Left colon (tissue), 2 donors: ENCODE results near the gene FOXP4. TPM values are rescaled to one million over a fixed set of nuclear protein-coding genes. Genes with fewer than 3 reads are reported as not detected.
A peak's percentile ranks its signal among the peaks of the same experiment; 100 is the strongest.

Source experiments
- ATAC-seq: fragments of 200-7000 bp; cut with Tn5 transposase; one replicate; pipeline ENCODE4 v1.9.1; 2020; ENCODE audit warnings: mild to moderate bottlenecking, moderate library complexity
- DNase-seq, 2 donors: peaks; one replicate each; pipeline ENCODE4 v3.0.0-alpha.2; 2020
- intact Hi-C, 2 donors: fragments of 100-400 bp; cut with DNase I in 1 of 2; cut with micrococcal nuclease in 1 of 2; formaldehyde crosslinking; loops; one replicate each; pipeline versions ENCODE4 v1.11.2 to v1.14.0; 2022; cut with DNase I, micrococcal nuclease
- total RNA-seq, 2 donors: library from RNA; stranded (reverse); fragmentation: NEBNext Ultra II Directional; extraction: Animal tissue kit (Norgen Biotek cat#: 25700); gene quantifications; one replicate each; pipeline ENCODE4 v1.2.1, GENCODE V29; 2021
- donor health status: DM: no; HTN: no; CAD: no.
- donor health status: DM: yes; HTN: yes; CAD: no.

Gene FOXP4
- total RNA-seq, 2 donors from 2014 or later = 38.6 to 39.4 TPM

DNA sequence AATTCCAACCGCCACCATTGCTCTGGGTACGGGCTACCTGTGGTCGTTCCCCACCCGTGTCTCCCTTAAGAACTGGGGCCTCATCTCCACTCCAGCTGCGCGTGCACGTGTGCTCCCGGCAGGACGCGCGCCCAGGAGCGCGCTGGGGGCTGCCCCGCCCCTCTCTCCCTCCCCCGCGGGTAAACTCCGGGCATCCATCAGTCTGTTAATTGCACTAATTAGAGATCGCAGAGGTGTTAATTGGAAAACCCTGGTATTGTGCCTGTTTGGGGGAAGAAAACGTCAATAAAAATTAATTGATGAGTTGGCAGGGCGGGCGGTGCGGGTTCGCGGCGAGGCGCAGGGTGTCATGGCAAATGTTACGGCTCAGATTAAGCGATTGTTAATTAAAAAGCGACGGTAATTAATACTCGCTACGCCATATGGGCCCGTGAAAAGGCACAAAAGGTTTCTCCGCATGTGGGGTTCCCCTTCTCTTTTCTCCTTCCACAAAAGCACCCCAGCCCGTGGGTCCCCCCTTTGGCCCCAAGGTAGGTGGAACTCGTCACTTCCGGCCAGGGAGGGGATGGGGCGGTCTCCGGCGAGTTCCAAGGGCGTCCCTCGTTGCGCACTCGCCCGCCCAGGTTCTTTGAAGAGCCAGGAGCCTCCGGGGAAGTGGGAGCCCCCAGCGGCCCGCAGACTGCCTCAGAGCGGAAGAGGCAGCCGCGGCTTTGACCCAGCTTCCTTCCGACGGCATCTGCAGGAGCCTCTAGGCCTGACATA lies 14.4 kb downstream of the FOXP4 start:
- ATAC-seq = peak; percentile 46
- DNase-seq = peak; percentile 63 to 73
- intact Hi-C loops = no loop called here

DNA sequence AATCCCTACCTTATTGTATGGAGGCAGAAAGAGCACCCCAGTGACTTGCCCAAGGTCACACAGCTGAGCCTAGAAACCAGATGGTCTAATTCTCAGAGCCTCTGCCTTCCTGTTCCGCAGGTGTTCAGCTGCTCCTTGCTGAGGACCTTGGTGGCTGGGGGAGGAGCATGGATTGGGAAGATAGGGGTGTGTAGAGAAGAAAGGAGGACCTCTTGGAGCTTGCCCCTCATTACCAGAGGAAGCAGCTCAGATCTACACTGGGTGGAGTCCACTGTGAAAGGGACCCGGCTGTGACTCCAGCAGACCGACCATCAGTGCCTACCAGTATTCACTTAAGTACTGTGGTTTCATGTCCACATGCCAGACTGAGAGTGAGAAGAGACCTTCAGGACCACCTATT lies 15.2 kb downstream of the FOXP4 start:
- intact Hi-C loops = no loop called here
- no peak for ATAC-seq
- DNase-seq = no peak

DNA sequence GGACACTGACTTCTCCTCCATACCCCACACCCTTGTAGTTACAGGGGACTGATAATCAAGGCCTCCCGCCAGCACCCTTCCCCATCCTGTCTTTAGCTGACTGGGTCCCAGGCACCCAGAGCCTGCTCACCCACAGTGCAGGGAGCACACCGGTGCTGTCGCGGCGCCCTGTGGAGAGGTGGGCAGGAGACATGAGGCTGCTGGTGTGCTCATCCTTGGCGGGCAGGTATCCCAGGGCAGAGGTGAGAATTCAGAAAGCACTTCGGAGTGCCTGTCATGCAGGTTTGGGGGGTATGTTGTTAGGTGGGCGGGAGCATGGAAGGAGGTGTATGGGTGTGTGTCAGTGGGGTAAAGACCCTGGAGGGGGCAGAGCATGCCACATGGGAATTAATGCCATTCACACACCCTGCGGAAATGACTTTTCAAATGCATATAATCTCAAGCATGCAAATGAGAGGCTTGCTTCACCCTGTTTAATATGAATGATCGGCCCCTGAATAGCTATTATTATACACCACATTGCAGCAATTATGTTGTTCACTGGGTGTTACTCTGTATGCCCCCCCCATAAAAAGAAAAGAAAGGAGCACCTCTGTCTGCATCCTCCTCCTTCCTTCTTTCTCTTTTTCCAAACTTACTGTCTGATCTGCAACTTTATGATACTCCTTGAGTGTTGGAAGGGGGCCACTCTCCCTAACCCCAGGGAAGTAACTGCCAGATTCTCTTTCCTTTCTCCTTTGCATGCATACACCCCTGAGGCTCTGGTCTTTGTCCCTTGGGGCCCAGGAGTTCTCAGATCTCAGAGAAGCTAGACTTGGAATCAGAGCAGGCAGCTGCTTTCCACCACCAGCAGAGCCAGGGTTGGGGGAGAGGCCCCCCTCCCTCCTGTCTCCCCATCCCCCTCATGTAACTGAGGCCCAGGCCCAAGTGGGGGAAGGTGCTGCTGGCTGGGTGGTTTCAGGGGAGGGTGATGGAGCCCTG lies 16.0 kb downstream of the FOXP4 start:
- intact Hi-C loops = no loop called here
- ATAC-seq (no peak), DNase-seq (no peak)

DNA sequence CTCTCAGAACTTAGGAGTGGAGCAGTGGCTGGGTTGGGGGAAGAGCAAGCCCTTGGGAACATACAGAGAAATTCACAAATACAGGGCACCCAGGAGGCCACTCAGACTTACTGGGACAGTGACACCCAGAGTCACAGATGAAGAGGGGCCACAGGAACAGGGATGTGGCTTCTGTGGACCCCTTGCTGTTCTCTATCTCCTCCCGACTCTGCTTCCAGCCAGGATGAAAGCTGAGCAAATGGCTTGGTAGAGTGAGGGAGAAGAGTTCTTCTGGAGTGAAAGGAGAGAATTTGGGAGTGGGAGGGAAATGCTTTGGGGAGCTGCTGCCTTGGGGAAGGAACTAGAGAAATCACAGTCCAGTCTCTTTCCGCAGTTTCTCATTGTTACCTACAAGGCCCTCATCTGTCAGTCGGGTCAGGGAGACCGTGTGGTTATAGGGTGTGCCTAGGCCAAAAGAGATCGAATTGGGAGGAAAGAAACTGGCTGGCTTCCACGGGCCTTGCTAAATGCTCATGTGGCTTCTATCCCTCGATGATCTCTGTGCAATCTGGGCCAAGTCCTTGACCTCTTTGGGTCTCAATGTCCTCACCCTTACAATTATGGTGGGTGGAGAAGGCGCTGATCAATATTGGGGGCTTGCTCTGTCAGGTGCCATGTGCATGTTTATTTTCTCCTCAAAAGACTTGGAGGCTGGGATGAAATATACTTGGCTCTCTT lies 17.0 kb downstream of the FOXP4 start:
- DNase-seq = no peak
- intact Hi-C loops = no loop called here
- ATAC-seq = no peak

DNA sequence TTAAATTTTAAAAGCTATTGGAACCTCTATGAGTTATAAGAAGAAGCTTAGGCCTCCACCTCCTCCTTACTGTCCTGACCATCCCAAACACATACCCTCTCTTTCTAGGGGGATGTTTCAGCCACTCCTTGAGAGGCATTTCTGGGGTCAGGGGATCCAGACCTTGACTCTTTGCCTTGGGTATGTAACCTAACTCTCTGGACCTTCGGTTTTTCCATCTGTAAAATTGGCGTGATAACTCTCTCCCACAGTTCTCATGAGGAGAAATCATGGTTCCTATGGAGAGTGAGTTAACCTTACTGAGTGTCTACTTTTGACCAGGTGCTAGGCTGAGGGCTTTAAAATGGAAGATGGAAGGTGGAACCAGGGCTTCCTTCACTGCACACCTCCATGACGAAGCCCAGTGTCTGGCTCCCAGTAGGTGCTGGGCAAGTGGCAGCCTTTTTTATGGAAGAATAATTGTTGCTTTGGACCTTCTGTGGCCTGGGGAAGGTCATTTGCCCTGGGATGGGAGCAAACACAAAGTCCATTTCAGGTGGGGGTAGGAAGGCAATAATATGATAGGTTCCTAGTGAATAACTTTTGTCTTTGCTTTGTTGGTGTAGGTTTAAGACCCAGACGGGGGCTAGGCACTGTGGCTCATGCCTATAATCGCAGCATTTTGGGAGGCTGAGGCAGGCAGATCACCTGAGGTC lies 18.4 kb downstream of the FOXP4 start:
- DNase-seq (no peak), ATAC-seq (no peak)
- intact Hi-C loops = no loop called here

DNA sequence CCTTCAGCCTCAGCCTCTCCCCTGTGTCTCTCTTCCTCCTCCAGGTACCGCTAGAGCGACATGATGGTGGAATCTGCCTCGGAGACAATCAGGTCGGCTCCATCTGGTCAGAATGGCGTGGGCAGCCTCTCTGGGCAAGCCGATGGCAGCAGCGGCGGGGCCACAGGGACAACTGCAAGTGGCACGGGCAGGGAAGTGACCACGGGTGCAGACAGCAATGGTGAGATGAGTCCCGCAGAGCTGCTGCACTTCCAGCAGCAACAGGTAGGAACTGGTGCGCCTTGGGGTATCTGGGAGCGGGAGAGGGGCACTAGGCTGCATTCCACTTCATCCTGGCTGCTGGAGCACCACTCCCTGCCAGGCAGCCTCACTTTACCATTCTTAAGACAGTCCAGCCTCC lies 19.5 kb downstream of the FOXP4 start:
- no peak for ATAC-seq
- DNase-seq = no peak
- intact Hi-C loops = no loop called here

DNA sequence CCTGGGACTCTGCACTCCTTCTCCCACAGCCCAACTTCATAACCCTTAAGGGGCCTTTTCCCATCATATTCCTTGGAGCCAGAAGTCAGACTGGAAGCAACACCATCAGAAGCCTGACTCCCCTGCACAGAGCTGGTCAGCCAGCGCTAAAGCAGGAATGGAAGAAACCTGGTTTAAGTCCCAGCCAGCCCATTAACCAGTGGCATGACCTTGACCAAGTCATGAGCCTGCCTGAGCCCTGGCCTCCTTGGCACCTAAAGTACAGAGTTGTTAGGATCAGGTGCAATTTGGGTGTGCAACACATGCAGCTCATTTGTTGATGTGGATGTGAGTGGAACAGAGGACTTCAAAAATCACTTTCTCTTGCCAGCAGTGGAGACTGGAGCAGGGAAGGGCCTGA lies 20.8 kb downstream of the FOXP4 start:
- ATAC-seq (no peak), DNase-seq (no peak)
- intact Hi-C loops = no loop called here

DNA sequence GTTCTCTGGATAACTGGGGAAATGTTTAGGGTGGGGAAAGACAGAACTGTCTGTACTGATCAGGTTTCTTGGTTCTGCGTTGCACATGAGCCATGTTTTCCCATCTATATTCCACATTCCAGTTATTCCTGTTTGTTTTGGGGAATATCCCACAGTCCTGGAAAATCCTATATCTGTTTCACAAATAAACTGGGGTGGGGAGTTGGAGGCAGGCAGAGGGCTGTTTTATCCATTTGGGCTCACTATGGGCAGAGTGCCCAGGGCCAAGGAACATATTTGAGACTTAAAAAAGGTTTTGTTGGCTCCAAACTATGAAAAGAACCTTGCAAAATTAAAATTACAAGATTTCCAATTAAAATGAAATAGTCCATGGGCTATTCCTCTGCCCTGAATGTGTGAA lies 21.5 kb downstream of the FOXP4 start:
- DNase-seq (no peak), ATAC-seq (no peak)
- intact Hi-C loops = no loop called here

DNA sequence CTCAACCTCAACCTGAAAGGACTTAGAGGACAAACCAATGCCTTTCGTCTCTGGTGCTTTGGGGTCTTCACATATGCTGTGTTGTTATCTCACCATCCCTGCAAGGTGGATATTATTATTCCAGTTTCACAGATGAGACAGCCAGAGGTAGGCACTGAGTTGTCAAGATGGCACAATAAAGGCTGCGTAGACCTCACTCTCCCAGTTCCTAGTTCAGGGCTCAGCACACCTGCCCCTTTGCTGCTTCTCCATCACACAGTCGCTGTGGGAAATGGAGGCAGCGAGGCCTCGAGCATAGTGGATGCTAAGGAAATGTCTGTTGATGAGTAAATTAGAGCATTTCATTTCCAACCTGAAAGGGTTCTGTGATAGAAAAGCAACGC lies 22.0 kb downstream of the FOXP4 start:
- intact Hi-C loops = no loop called here
- DNase-seq (no peak), ATAC-seq (no peak)

DNA sequence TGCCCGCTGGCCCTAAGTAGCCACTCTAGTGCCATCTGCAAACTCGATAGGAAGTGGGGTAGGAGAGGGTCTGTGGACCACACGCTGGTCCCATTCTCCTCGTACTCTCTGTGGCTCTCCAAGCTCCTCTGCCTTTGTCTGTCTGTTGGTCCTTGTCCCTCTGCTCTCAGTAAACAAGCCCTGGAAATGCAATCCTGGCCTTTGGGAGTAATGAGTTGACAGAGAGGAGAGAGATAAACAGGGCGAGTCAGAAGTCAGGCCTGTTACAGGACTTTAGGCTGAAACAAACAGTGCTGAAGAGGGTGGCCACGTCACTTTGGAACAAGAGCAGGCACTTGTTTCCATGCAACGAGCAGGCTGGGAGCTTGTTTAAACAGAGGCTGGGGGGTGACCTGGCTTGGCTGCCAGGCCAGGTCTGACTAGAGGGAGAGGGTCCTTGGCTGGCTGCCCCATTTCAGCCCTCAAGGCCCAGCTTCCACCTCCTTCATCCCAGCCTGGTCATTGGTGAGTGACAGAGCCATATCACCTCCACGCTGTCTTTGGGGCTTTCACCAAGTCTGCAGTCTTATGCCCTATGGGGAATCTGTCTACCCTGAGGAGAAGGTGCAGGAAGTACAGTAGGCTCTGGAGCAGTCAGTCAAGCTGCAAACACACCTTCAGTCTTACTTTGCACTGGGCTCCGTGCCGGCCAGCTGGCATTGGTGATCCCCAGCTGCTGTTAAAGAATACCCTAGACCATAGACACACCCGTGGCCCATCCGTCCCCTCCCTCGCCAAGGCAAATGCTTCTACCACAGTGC lies 22.6 kb downstream of the FOXP4 start:
- ATAC-seq = peak; percentile 70
- DNase-seq = peak in 1 of 2 donors; percentile 37
- intact Hi-C loops = no loop called here

DNA sequence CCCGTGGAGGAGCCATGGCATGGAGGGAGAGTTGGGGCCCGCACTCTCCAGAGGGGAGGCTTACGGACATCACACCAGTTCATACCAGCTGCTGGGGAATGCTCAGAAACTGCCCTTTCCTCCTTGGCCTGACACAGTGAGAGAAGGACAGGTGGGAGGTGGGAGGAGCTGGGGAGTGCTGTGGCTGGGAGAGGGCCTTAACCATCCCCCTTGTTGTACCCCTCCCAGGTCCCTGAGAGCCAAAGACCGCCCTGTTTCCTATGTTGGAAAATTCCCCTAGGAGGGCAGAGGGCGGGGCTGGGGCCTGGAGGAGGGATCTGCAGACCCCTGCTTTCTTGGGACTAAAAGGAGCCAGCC lies 24.1 kb downstream of the FOXP4 start:
- intact Hi-C loops = no loop called here
- DNase-seq = no peak
- ATAC-seq = no peak

DNA sequence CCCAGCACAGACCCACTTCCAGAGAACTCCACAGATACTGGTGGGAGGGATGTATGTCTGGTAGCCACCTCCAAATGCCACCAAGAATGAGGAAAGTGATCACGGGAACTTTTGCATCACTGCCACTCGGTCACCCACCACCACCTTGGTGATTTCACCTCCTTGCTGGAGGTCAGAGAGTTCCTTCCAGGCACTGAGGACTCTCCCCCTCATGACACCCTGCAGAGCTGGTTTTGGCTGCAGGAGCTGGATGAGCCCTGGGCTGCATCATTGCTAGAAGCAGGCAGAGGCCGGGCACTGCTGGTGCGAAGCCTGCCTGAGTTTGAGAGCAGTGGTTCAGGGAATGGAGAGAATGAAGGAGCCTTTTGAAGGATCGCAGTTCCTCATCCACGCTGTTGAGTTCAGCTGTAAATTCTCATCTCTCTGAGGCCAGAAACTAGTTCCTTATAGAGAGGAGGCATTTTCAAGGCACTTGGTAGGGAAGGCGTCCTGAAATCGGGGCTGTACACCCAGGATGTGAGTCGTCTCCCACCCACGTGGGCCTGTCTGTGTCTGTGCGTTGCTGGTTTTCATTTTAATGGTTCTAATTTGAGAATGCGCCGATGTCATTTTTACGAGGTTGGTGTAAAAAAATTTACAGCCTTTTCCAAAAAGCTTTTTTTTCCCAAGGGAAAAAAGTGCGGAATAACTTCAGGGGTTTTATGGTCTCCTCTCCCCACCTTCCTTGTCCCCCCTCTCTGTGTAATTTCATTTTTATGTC lies 25.0 kb downstream of the FOXP4 start:
- ATAC-seq = no peak
- DNase-seq = no peak
- intact Hi-C loops = no loop called here

DNA sequence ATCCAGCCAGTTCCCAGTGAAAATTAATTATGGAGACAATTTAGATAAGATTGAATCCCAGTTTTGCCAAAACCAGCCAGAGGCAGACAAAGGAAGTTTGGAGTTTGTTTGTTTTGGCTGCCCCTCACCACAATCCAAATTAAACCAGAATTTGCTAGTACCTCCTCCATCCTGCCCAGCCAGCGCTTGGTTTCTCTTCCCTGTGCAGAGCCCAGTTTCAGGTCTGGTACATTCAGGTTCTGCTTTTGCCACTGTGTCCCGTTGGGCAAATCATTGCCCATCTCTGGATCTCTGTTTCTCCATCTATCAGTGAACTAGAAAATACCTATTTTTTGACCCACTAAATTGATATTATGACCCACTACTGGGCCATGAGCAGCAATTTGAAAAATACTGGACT lies 26.4 kb downstream of the FOXP4 start:
- intact Hi-C loops = no loop called here
- DNase-seq = no peak
- ATAC-seq = no peak

DNA sequence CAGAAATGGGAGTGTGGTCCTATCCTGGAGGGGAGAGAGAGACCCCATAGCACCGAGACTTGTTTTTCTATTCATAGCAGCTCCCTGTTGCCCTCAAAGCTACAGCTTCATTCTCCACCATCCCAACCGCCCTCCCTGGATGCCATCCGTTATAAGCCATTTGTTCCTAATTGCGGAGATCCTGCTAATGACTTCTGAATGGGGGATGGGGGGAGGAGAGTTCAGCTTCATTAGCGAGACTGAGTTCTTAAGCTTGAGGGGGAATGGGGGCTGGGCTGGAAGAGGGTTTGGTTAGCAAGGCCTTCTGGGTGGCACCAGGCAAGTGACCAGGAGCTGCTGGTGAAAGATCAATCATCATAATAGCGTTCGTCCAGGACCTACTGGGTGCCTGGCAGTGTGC lies 27.1 kb downstream of the FOXP4 start:
- DNase-seq = no peak
- ATAC-seq = no peak
- intact Hi-C loops = no loop called here

DNA sequence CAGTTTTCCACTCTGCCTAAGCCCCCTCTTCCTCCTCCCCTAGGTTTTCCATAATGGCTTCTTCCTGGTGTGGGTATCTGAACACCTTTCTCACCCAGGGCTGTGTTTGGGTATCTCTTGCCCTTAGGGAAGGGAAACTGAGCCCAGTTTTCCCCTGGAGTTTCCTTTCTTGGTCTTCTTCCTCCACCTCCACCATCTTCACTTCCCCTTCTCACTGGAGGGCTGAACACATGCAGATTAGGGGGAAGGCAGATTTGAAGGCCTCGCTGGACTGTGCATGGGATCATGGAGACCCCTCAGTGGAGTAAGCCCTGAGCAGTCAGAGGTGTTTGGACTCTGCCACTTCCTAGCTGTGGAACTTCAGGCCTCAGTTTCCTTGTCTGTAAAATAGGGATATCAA lies 27.8 kb downstream of the FOXP4 start:
- DNase-seq (no peak), ATAC-seq (no peak)
- intact Hi-C loops = no loop called here

DNA sequence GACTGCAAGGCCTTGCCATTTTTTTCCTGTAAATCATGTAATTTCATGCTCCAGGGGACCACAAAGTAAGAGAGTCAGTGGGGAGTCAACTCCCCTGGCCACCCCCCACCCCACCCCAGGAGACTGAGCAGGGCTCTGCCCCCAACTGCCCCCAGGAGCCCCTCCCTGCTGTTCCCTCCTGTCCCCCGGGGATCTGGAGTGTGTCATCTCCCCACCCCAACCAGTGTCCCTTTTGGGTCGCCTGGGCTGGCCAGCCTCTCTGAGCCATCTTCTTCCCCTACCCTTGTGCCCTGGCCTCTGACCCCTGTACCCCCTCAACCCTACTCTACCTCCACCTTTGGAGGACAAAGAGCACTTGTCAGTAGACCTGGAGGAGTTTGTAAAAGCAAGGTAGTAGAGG lies 29.4 kb downstream of the FOXP4 start:
- intact Hi-C loops = no loop called here
- no peak for ATAC-seq
- no peak for DNase-seq

DNA sequence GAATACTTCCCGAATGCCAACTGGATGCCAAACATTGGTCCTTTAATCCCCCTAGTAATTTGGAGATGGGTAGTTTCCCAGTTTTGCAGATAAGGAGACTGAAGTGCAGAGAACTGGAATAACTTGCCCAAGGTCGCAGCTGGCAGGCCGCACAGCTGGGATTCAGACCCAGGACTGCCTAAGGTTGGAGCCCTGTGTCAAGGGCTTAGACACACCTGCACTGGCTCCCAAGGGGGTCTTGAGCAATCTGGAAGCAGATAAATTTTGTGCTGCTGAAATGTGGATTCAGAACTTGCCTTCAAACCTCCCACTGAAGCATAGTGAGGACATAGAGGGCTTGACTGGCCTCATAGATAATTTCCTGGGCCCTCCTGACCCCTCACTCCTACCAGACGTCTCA lies 30.5 kb downstream of the FOXP4 start:
- intact Hi-C loops = no loop called here
- ATAC-seq (no peak), DNase-seq (no peak)
